Stomach smooth muscle (tissue), 2 donors: Measurements from ENCODE around the gene COQ4.
"Not testable (repeated sequence)": the region's sequence is repeated elsewhere in the genome, so short reads cannot be mapped to it uniquely, and the experiment has no call there.

Experiments used
- H3K27ac ChIP-seq: one replicate; pipeline ENCODE4 v1.7.0; 2013; ENCODE audit warnings: mild to moderate bottlenecking, low read length, inconsistent platforms
- H3K27me3 ChIP-seq, 2 donors: one replicate each; pipeline ENCODE4 v1.7.0; 2013; ENCODE audit warnings: low read length in 2 of 2; ENCODE audit not compliant: insufficient read depth in 2 of 2, control insufficient read depth in 1 of 2
- H3K36me3 ChIP-seq, 2 donors: one replicate each; pipeline ENCODE4 v1.7.0; 2013; ENCODE audit warnings: low read length in 2 of 2; ENCODE audit not compliant: control insufficient read depth in 2 of 2, insufficient read depth in 2 of 2
- H3K4me1 ChIP-seq: one replicate; pipeline ENCODE4 v1.7.0; 2013; ENCODE audit warnings: low read length; ENCODE audit not compliant: control insufficient read depth, insufficient read depth
- H3K4me3 ChIP-seq, 2 donors: one replicate each; pipeline ENCODE4 v1.7.0; 2013; ENCODE audit warnings: low read length in 2 of 2
- H3K9ac ChIP-seq, 2 donors: one replicate each; pipeline ENCODE4 v1.7.0; 2013; ENCODE audit warnings: low read length in 2 of 2, mild to moderate bottlenecking in 1 of 2
- H3K9me3 ChIP-seq, 2 donors: one replicate each; pipeline ENCODE4 v1.7.0; 2013; ENCODE audit warnings: low read length in 2 of 2; ENCODE audit not compliant: control insufficient read depth in 2 of 2
- donor health status: healthy.
- donor health status: Pancreatic carcinoma.

Gene COQ4

DNA sequence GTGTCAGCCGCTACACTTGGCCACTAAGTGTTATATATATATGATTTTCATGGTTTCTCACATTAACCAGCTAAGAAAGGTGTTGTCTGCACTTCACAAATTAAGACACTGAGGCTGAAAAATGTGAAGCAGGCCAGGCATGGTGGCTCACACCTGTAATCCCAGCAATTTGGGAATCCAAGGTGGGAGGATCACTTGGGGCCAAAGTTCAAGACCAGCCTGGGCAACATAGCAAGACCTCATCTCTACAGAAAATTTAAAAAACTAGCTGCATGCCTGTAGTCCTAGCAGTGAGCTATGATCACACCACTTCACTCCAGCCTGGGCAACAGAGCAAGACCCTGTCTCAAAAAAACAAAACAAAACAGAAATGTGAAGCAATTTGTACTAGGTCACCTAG lies 1.8 kb downstream of the COQ4 start:
- Histone ChIP-seq H3K27me3 (no peaks in the 10 kb centered on the region), H3K4me1 (peaks cover 25% of the 10 kb centered on the region), H3K9ac (peak overlapping the region; percentile 16 to 29), H3K4me3 (no peak overlapping the region), H3K27ac (no peak overlapping the region), H3K9me3 (no peaks in the 10 kb centered on the region), H3K36me3 (peaks cover 20 to 29% of the 10 kb centered on the region in 2 donors)

DNA sequence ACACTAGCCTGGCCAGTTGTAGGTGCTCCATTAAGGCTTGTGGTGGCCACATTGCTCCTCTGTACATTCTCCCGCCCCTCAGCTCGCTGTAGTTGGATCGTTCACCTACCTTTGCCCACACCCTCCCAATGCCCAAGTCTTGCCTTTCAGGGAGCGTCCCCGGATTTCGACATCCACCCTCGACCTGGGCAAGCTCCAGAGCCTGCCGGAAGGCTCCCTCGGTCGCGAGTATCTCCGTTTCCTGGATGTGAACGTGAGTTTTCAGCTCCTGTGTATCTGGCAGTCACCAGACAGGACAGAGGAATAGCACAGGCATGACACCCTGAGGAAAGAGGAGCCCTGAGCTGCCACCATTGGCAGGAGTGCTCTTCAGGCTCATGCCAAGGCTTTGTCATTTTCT lies 3.0 kb downstream of the COQ4 start:
- H3K4me3 ChIP-seq, result no peak overlapping the region
- no peak overlapping the region for H3K9ac ChIP-seq
- peaks cover 25% of the 10 kb centered on the region for H3K4me1 ChIP-seq
- H3K9me3 ChIP-seq, result no peaks in the 10 kb centered on the region
- peaks cover 20 to 32% of the 10 kb centered on the region in 2 donors for H3K36me3 ChIP-seq
- no peaks in the 10 kb centered on the region for H3K27me3 ChIP-seq
- no peak overlapping the region for H3K27ac ChIP-seq

DNA sequence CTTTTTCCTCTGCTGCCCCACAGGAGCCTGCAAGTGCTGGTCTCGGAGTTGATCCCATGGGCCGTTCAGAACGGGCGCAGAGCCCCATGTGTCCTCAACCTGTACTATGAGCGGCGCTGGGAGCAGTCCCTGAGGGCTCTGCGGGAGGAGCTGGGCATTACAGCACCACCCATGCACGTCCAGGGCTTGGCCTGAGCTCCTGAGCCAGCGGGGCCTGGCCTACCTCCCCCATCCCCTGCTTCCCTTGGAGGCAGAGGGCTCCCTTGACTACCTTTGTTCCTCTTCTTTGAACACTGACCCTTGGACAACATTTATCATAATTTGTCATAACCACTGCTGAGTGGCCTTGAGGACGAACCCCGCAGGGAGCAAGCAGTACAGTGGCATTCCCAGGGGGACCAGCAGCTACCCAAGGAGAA lies 10.8 kb downstream of the COQ4 start:
- Histone ChIP-seq H3K27me3 (no peaks in the 10 kb centered on the region), H3K9me3 (no peaks in the 10 kb centered on the region), H3K4me1 (no peaks in the 10 kb centered on the region), H3K36me3 (peaks cover 14 to 19% of the 10 kb centered on the region in 2 donors), H3K9ac (no peak overlapping the region), H3K4me3 (no peak overlapping the region), H3K27ac (no peak overlapping the region)

DNA sequence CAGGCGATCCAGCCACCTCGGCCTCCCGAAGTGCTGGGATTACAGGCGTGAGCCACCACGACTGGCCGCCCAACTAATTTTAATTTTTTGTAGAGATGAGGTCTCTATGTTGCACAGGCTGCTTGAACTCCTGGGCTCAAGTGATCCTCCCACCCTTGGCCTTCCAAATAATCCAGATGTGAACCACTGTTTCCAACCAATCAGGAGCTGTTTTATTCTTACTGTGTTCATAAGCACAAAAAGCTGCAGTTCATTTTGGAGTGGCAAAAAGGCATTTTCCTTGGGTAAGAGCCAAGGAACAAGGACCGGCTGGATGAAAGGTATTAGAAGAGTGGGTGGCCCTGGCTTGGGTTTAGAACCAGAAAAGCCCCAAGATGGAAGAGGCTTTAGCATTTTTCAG lies 12.5 kb downstream of the COQ4 start:
- Histone ChIP-seq H3K27me3 (no peaks in the 10 kb centered on the region), H3K9ac (no peak overlapping the region), H3K4me1 (peaks cover 4% of the 10 kb centered on the region), H3K36me3 (peaks cover 10 to 12% of the 10 kb centered on the region in 2 donors), H3K27ac (no peak overlapping the region), H3K4me3 (no peak overlapping the region), H3K9me3 (no peaks in the 10 kb centered on the region)

DNA sequence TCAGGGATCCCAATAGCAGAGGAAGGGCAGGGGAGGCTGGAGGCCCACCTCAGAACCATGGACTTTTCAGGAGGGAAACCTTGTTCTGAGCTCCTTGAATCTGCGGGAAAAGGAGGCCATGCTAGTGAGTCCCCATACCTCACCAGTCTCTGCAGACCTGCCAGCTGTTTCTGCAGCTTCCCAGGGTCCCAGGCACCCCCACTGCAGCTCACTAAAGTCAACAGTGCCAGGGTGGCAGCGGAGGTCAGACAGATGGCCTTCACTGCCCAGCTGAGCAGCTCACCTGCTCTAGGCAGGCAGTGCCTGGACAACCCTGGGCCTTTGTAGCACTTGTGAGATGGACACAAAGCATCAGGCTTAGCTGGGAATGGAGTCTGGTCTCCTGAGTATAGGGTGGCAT lies 13.3 kb downstream of the COQ4 start:
- no peak overlapping the region for H3K9ac ChIP-seq
- H3K36me3 ChIP-seq, result peaks cover 10 to 12% of the 10 kb centered on the region in 2 donors
- no peak overlapping the region for H3K4me3 ChIP-seq
- H3K27ac ChIP-seq, result no peak overlapping the region
- no peaks in the 10 kb centered on the region for H3K9me3 ChIP-seq
- peaks cover 7% of the 10 kb centered on the region for H3K4me1 ChIP-seq
- H3K27me3 ChIP-seq, result no peaks in the 10 kb centered on the region

DNA sequence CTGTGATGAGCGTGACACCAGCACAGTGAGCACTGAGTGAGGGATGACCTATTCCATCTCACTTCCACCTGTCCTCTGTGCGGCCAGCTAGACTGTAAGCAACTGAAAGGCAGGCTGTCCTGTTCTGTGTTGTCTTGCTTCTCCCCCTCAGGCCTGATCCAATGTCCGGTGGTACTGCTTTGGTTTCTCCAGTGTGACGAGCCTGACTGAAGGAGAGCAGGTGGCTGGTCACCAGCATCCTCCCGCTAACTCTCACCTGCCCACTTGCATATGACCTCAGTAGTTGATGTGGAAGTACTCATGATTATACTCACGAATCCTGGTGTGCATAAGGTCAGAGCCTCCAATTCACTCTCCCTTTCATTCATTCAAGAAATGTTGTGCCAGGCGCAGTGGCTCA lies 15.3 kb downstream of the COQ4 start:
- H3K4me3 ChIP-seq, result no peak overlapping the region
- H3K27me3 ChIP-seq, result no peaks in the 10 kb centered on the region
- H3K9me3 ChIP-seq, result no peaks in the 10 kb centered on the region
- H3K9ac ChIP-seq, result no peak overlapping the region
- H3K27ac ChIP-seq, result no peak overlapping the region
- H3K36me3 ChIP-seq, result peaks cover 3 to 8% of the 10 kb centered on the region in 2 donors
- peaks cover 17% of the 10 kb centered on the region for H3K4me1 ChIP-seq

DNA sequence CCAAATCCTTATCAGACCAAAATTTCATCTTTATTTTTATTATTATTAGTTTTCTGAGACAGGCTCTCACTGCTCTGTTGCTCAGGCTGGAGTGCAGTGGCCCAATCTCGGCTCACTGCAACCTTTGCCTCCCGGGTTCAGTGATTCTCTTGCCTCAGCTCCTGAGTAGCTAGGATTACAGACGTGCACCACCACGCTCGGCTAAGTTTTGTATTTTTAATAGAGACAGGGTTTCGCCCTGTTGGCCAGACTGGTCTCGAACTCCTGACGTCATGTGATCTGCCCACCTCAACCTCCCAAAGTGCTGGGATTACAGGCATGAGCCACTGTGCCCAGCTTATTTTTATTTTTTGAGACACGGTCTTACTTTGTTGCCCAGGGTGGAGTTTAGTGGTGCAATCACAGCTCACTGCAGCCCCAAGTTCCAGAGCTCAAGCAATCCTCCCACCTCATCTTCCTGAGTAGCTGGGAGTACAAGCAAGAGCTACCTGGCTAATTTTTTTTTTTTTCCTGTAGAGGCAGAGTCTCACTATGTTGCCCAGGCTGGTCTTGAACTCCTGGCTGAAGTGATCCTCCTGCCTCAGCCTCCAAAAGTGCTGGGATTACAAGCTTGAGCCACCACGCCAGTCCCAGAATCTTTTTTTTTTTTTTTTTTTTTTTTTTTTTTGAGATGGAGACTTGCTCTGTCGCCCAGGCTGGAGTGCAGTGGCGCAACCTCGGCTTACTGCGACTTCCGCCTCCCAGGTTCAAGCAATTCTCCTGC lies 16.4 kb downstream of the COQ4 start:
- H3K4me3 ChIP-seq, H3K9me3 ChIP-seq, H3K9ac ChIP-seq, H3K27me3 ChIP-seq, H3K36me3 ChIP-seq, H3K27ac ChIP-seq: not testable (repeated sequence)
- peaks cover 17% of the 10 kb centered on the region for H3K4me1 ChIP-seq

DNA sequence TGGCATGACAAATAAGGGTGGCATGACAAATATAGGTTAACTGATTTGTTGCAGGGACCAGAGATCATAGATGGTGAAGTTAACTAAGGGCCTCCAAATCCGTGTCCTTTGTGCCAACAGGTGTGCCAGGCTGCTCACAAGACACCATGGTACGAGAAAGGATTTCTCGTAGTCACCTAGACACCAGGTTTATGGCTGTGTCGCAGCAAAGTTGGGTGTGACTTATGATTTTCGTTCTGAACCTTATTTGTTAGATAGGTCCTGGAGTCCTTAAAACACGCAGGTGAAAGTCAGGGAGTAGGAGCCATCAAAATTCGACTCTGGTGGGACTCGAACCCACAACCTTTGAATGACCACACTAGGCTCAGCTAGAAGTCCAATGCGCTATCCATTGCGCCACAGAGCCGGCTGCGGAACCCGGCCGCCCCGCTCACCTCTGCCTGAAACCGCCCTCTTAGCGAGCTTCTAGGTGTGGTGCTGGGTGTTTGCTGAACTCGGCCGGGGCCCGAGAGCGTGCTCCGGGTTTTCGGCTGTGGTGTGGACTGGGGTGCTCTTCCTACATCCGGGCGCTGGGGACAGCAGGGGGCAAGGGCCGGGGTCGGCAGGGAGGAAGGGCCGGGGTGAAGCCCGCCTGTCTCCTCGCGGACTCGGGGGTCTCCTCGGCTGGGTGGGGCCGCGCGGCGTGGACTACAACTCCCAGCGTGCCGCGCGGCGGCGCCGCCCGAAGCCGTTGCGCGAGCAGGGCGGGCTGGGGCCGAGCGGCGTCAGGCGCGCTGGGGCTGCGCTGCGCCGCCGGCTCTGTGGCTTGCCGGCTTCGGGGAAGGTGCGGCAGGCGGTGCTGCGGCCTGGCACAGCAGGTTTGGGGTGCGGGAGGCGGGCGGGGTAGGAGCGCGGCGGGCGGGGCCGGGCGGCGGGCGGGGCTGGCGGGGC lies 17.4 kb downstream of the COQ4 start, which contains the start of gene SLC27A4:
SLC27A4 (plus strand) TSS at position 767 of the 930 bp plus-strand sequence. CDS start 2,606 bp downstream, outside the sequence.
- H3K9me3 ChIP-seq, result no peaks in the 10 kb centered on the region
- H3K4me1 ChIP-seq, result peaks cover 17% of the 10 kb centered on the region
- H3K4me3 ChIP-seq, result peak within 1 kb of the TSS; percentile 80 to 83
- H3K27ac ChIP-seq, result peak within 1 kb of the TSS; percentile 37
- H3K36me3 ChIP-seq, result peaks cover 5 to 17% of the 10 kb centered on the region in 2 donors
- H3K9ac ChIP-seq, result peak within 1 kb of the TSS; percentile 71 to 79
- no peaks in the 10 kb centered on the region for H3K27me3 ChIP-seq

DNA sequence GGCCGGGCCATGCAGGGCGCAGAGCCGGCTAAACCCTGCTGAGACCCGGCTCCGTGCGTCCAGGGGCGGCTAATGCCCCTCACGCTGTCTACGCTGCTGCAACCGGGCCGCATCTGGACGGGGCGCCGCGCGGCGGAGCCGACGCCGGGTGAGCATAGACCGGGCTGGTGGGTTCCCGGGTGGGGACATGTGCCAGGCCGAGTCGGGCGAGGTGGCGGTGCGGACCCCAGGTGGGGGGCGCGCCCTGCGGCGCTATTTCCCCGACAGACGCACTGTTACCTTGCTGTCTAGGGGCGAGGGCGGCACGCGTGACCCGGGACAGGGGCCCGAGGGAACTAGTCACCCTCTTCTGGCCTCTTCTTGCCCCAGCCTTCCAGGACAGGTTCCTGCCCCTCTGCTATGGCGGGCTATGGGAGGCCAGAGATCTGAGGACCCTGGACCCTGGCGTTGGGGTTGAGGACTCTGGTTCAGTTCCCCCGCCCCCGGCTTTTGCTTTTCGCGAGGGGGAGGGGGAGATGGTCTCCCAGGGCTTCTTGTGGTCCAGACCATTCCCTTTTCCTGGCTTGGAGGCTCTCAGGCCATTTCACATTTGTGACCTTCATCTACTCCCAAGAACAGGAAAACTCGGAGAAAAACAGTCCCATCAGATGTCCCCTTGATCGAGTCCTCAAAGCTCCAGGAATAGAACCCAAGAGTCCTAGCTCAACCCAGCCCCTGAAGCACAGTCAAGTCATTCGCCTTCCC lies 18.2 kb downstream of the COQ4 start:
- peak overlapping the region; percentile 69 to 79 for H3K9ac ChIP-seq
- peak overlapping the region; percentile 48 to 83 for H3K4me3 ChIP-seq
- peaks cover 17% of the 10 kb centered on the region for H3K4me1 ChIP-seq
- H3K36me3 ChIP-seq, result peaks cover 10 to 25% of the 10 kb centered on the region in 2 donors
- H3K27me3 ChIP-seq, result no peaks in the 10 kb centered on the region
- no peaks in the 10 kb centered on the region for H3K9me3 ChIP-seq
- no peak overlapping the region for H3K27ac ChIP-seq

DNA sequence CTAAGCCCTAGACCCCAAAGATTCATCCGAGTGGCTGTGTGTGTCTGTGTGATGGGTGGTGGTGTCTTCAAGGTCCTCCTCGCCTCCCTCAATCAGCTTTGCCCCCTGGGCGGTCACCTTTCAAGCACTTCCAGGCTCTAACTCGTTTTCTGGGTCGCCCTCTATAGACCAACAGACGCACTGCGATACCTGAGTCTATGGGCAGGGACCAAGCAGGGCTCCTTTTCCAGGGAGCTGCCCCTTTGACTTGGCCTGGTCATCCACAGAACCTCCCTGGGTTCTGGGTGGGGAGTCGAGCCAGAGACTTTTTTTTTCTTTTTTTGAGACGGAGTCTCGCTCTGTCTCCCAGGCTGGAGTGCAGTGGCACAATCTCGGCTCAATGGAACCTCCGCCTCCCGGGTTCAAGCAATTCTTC lies 18.8 kb downstream of the COQ4 start:
- Histone ChIP-seq H3K9ac (peak overlapping the region in 1 of 2 donors; percentile 69), H3K9me3 (no peaks in the 10 kb centered on the region), H3K27ac (no peak overlapping the region), H3K36me3 (peaks cover 10 to 25% of the 10 kb centered on the region in 2 donors), H3K4me3 (peak overlapping the region; percentile 48 to 83), H3K27me3 (no peaks in the 10 kb centered on the region), H3K4me1 (peaks cover 17% of the 10 kb centered on the region)
